Fibroblast of skin of right quadriceps (primary cell): ENCODE results near the gene TAS2R40.
A peak's percentile ranks its signal among the peaks of the same experiment; 100 is the strongest.
"Not testable (repeated sequence)": the region's sequence is repeated elsewhere in the genome, so short reads cannot be mapped to it uniquely, and the experiment has no call there.

Source experiments
- DNase-seq: peaks from one replicate; pipeline ENCODE4 v3.0.0-alpha.2; 2013

Gene TAS2R40

GRCh38 chr7:143255564-143255963 lies 33.7 kb downstream of the TAS2R40 start:
- no peak for DNase-seq

DNA sequence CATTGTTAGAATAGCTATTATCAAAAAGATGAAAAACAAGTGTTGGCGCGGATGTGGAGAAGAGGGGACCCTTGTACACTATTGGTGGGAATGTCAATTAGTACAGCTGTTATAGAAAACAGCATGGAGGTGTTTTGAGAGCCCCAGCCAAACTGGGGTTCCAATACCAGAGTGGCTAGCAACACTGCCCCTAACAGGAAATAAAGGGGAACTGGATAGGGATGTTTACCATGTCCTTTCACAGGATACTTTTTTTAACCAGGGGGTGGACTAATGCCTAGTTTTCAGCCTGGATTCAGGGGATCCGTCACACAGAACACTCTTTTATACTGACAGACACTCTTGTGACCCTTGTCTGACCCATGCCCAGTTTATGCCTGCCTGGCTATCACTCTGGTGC lies 34.5 kb downstream of the TAS2R40 start:
- DNase-seq, result no peak

DNA sequence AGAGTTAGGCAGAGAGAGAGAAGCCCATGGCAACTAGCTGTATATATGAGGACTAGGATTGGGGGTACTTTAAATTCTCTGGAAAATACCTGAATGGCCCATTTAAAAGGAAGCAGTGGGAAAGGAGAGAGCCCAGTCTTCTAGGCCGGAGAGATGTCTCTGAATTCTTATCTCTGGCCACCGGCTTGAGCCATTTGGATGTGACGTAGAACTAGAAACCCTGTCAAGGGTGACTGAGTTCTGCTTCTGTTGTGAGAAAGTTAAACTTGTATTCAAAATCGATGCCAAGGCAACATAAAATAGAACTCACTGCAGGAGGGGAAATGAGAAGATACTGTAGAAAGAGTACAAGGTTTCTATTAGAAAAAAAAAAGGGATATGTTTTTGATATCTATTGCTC lies 35.1 kb downstream of the TAS2R40 start:
- DNase-seq, result no peak

- no peak for DNase-seq
These were observed 35.7 kb downstream of the TAS2R40 start for GRCh38 chr7:143257501-143257900.

GRCh38 chr7:143258831-143259230 lies 37.0 kb downstream of the TAS2R40 start:
- no peak for DNase-seq

- DNase-seq, result no peak
These were observed 37.9 kb downstream of the TAS2R40 start for GRCh38 chr7:143259765-143260164.

DNA sequence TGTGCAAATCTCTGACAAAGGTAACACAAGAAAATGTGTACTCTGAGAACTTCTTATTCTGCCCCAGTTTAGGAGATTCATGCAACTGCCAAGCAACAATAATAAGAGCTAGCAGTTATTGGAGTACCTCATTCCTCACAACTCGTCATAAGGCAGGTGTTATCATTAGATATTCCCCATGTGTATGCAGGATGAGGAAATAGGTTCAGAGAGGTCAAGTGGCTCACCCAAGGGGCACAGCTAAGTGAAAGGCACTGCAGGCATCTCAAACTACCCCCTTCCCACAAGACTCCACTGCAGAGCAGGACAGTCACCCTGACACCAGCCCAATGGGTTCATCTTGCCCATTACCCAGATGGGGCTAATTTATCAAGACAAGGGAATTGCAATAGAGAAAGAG lies 40.1 kb downstream of the TAS2R40 start:
- no peak for DNase-seq

DNA sequence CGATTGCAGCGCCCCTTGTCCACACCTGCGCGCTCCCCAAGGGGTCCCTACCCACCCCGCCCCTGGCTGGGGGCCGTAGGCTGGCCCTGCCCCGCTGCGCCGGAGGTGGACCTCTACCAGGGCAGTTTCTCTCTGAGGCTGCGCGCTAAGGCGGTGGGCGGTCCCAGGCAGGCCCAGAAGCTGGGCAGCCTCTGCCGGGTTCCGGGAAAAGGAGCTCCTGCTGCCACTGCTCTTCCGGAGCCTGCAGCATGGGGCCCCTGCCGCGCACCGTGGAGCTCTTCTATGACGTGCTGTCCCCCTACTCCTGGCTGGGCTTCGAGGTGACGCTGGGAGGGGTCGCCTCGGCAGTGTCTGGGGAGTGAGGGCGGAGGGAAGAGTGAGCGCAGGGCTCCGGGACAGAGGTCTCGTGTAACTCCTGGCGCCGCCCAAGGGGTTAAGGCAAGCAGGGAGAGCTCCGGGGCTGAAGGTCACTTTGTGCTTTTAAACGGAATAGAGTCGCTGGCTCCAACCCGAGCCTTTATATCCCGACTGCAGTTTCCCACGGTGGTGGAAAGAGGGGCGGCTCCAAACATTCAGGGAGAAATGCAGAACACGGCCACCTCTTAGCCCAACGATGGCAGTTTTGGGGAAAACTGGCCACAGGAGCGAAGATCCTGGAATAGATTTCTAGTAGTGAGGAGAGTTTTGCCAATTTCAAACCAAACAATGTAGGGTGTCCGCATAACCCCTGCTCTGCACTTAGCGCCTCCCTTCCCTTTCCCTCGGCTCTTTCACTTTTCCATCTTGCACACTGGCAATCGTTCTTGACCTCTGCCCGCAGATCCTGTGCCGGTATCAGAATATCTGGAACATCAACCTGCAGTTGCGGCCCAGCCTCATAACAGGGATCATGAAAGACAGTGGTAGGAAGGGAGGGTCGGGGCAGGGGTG lies 41.7 kb downstream of the TAS2R40 start, which contains the start of gene GSTK1:
Gene GSTK1 (plus strand): TSS at position 176 of the 930 bp plus-strand sequence. CDS start 73 bp downstream, at position 249.
- peak; percentile 67 for DNase-seq

DNA sequence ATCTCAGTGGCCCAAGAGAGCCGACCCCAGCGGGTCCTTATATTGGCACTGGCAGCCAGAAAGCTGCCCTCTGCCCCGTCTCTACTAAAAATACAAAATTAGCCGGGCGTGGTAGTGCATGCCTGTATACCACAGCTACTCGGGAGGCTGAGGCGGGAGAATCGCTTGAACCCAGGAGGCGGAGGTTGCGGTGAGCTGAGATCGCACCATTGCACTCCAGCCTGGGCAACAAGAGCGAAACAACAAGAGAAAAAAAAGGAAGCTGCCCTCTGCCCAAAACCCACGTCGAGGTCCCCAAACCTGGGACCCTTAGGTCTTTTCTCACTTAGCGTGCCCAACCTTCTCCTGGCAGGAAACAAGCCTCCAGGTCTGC lies 42.3 kb downstream of the TAS2R40 start:
- DNase-seq, result not testable (repeated sequence)

GRCh38 chr7:143265017-143265693 lies 43.3 kb downstream of the TAS2R40 start:
- DNase-seq, result no peak

DNA sequence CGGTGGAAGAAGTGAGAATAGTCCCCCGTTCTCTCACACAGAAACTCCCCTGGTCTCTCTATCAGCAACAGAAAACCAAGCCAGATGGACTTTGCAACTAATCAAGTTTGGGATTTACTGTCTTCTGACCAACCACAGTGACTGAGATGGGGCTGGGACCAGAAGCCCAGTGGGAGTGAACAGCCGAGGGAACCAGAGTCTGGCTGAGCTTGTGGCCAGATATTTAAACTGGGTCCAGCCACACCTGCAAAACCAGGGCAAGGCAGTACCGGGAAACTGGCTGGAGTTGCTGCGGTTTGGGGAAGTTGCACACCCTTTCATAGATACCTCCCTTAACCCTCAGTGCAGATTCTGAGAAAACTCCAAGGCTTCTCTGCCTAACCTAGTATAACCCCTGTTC lies 47.4 kb downstream of the TAS2R40 start:
- no peak for DNase-seq

DNA sequence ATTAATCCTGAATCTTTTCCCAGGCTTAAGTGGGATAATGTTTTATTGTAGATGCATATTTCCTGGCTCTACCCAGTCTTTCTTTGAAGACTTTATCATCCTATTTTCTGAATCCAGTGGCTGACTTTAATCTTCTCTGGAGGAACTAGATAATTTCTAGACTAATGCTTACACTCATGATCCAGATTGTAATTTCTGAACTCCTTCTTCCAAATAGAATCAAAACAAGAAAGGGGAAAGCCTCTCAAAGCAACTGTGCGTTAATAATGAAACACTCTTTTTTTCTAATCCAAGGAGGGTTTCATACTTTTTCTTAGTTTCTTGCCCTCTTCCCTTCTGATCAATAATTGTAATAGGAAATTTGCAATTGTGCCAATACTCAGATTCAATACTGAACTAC lies 49.4 kb downstream of the TAS2R40 start:
- no peak for DNase-seq
